Right lung (tissue), 5 donors: ENCODE measurements around the gene GAS6. TPM values are rescaled to one million over a fixed set of nuclear protein-coding genes. Genes with fewer than 3 reads are reported as not detected.
"Not testable (repeated sequence)": the region's sequence is repeated elsewhere in the genome, so short reads cannot be mapped to it uniquely, and the experiment has no call there.

Experiments used
- DNase-seq, 2 donors: peaks; one replicate each; pipeline ENCODE4 v3.0.0-alpha.2; 2013
- polyA plus RNA-seq, 5 donors: library from polyadenylated mRNA; unstranded; fragments of 120-200 nt; gene quantifications; one replicate each; pipeline versions ENCODE4 v1.2.1 to v1.2.3, GENCODE V29; 2013; ENCODE audit warnings: inconsistent platforms in 1 of 5, low replicate concordance in 1 of 5; ENCODE audit not compliant: insufficient read length in 5 of 5, insufficient read depth in 1 of 5

GAS6 gene
- polyA plus RNA-seq, 5 donors, result 20.7 to 44.3 (median 30.2) TPM

DNA sequence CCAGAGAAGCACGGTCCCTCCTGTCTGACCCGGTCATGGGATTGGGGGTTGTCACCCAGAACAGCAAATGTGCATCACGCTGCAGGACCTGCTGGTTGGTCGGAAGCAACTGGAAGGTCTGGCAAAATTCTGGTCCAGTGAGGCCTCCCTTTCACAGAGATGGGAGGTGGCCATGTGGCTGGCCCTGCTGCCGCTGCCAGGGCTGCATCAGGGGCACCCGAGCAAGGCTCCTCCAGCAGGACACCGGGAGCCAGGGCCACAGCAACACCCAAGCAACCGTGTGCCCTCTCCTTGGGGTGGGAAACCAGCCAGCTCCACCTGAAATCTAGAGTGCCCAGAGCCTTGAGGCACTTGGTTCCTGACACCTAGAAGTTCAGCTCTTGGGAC, 11.5 kb upstream of the GAS6 start:
- no peak for DNase-seq

- no peak for DNase-seq
These were observed 10.9 kb upstream of the GAS6 start for GRCh38 chr13:113874579-113875428.

DNA sequence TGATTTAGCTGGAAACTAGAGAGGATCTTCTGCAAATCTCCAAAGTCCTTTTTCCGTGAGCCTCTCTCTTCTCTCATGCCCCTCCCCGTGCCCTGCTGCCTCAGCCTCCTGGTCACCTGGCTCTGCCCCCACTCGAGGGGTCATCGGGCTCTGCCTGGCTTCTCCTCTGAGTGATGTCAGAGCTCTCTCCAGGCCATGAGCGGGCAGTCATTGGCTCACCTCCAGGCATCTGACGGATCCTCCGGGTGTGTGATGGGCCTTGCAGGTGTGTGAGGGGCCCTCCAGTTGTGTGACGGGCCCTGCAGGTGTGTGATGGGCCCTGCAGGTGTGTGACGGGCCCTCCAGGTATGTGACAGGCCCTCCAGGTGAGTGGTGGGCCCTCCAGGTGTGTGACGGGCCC, 10.3 kb upstream of the GAS6 start:
- DNase-seq, result no peak

DNA sequence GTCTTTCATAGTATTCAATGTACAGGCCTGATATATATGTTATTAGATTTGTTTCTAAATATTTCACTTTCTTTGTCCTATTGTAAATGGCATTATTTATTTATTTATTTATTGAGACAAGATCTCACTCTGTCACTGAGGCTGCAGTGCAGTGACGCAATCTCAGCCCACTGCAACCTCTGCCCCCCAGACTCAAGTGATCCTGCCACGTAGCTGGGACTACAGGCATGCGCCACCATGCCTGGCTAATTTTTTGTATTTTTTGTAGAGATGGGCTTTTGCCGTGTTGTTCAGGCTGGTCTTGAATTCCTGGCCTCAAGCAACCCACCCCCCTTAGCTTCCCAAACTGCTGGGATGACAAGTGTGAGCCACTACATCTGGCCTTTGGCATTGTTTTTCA, 5.4 kb upstream of the GAS6 start:
- DNase-seq, result no peak

GRCh38 chr13:113867913-113868312, 4.0 kb upstream of the GAS6 start:
- not testable (repeated sequence) for DNase-seq

GRCh38 chr13:113865427-113865826, 1.6 kb upstream of the GAS6 start:
- no peak for DNase-seq

GRCh38 chr13:113864273-113864890, 506 bp upstream of the GAS6 start:
- DNase-seq, result no peak

DNA sequence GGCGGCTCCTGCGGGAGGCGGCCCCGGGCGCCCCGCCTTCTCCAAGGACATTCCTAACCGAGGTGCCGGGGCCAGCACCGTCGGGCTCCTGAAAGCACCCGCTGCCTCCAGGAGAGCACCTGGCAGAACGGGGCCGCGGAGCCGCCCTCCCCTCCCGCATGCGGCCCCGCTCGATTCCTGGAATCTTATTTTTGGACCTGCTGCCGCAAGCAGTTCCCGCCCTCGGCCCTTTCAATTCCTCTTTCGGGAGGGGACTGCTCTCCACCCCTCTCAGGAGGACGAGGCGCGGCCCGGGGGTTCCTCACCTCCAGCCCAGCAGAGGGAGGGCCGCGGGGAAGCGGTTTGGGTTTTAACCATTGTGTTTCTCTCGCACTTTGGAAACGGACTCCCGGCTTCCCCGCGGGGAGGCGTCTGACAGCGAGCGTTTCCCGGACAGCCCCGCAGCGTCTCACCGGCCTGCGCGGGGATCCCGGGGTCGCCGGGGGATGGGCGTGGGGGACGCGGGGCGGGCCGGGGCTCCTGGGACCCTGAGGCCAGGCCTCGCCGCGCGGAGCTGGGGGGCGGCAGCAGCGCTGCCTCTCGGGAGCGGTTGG, 849 bp downstream of the GAS6 start:
- DNase-seq, result no peak

- DNase-seq, result no peak
These were observed 1.5 kb downstream of the GAS6 start for GRCh38 chr13:113862191-113862930.

- no peak for DNase-seq
These were observed 2.3 kb downstream of the GAS6 start for GRCh38 chr13:113861433-113862030.

- DNase-seq, result no peak
These were observed 3.0 kb downstream of the GAS6 start for GRCh38 chr13:113860665-113861432.

DNA sequence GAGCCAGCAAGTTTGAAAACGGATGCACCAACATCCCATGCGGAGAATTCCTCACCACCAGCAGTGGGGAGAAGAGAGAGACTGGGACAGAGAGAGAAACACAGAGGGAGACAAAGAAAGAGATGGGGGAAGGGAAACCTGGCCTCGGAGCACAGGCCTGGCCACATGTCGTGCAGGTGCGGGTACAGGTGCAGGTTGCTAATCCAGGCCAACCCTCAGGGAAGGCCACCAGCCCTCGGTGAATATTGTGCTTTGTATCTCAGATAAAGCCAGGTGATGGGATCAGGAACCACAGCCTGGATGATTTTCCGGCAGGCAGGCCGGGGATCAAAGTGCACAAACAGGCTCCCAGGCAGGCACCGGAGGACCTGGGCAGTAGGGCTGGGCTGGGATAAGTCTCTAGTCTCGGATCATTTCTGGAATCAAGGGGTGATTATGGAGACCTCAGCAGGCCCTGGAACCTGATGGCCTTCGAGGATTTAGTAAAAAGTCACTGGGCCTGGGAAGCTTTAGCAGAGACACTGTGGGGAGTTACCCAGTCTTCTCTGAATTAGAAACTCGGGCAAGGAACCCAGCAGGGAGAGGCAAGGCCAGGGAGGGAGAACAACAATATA, 3.7 kb downstream of the GAS6 start:
- no peak for DNase-seq

DNA sequence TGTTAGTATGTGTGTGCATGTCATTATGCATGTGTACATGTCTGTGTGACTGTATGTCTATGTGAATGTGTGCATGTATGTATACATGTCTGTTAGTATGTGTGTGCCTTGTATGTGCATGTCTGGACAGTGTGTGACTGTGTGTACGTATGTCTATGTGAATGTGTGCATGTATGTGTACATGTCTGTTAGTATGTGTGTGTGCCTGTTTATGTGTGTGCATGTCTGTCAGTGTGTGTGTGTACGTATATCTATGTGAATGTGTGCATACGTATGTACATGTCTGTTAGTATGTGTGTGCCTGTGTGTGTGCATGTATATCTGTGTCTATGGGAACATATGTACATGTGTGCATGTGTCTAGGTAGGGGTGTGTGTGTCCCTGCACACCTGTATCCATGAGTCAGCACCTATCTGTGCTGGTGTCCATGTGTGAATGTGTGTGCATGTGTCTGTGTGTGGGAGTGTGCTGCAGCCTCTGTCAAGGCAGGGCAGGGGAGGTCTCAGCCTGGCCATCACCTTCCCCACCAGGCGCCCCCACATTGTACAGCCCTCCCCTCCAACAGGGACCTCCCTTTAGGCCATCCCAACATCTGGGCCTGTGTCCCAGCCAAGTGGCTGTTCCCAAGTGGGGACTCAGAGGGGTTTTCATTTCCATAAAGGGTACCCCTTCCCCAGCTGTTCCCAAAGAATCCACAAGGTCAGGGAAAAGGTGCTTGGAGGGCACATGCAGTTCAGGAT, 4.4 kb downstream of the GAS6 start:
- no peak for DNase-seq

DNA sequence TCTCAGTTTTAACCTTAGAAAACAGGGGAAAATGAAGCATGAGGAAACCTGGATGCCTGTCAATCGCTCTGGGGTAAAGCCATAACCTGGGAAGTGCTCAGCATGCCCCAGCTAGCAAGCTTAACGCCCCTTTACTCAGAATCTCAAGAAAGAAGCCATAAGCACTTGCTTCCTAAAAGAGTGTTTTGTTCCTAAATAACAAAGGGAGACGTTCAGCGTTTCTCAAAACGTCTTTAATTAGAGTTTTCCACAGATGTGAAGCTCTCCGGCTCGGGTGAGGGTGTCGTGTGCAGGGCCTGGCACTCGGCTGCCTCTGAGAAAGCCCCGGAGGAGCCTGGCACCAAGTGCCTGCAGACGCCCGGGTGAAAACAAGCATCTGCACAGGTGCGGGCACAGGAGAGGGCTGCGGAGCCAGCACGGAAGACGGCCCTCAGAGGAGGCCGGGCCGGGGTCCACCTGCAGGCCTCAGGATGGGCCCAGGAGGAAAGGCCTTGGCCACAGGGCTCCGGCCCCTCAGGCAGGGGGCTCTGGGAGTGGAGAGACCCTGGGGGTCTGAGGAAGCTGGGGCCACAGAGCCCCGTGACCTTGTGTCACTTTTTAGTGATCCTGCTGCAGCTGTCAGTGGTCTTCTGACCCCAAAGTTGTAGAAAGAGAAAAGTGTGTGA, 6.2 kb downstream of the GAS6 start:
- DNase-seq, result no peak

GRCh38 chr13:113856716-113857065, 7.2 kb downstream of the GAS6 start:
- DNase-seq, result no peak

DNA sequence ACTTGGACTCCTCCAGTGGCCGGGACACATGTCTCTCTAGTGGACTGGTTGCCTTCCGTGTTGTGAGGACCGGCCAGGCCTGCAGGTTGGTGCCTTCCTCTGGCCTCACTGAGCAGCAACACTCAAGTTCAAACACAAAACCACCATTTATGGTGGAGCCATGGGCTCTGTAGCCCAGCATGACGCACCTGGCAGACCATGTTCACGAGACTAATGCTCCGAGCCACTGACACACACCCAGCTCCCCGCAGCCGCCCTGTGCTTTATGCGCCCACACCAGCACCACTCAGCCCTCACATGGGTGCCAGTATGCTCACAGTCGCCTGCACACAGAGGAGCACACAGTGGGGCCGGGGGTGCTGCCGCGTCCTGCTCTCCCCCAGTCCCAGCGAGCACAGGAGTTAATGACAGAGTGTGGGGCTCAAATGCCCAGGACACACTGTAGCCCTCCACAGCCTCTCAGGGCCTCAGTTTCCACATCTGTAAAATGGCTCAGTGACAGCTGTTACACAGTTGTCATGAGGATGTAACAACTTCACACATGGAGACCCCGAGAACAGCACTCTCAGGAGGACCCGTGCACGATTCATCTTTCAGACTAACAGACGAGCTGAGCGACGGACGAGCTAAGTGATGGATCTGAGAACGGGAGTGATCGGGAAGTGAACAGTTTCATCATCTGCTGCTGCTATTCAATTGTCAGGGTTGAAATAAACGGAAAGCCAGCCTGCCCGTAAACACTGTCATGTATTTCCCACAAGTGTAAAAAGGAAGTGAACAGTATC, 7.8 kb downstream of the GAS6 start:
- no peak for DNase-seq

DNA sequence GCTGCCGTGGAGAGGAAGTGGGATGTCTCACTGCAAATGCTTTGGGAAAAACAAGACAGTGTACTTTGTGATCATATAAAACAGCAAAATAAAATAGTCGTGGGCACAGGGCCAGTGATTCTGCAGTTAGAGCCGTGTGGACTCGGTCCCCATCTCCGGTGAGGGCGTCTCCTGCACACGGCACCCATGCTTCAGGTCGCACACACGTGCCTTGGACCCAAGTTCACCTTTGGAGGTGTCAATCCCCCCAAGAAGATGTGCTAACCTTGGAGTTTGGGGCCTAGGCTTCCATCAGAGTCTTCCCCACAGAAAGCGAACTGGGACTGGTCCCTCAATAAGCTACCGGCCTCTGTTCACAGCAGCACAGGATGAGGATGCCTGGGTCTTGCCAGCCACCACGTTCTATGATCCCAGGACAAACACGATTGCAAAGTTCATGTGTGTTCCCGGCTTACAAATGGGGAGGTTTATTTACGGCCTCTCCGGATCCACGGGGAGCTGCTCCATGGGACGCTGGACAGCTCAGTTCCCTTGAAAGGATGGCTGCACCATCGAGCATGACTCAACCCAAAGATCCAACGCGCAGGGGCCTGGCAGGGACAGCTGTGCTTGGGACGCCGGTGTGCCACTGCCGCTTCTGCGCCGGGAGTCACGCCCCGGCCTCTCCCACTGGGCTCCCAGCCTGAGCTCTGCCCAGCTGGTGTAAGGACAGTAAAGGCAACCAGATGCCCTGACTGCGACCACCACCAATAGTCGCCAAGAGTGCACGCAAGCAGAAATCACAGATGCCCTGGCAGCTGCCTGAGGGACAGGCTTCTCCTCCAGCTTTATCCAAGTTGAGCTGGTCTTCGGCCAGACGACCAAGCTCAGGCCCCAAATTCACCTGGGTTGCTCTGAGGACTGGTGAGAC, 8.6 kb downstream of the GAS6 start:
- no peak for DNase-seq
